GM19452 (cell line): ENCODE measurements around the gene MYO5A.
A peak's percentile ranks its signal among the peaks of the same experiment; 100 is the strongest.

Experiments
- ATAC-seq: cut with Tn5 transposase; IDR thresholded peaks from one replicate; pipeline ENCODE4 v1.9.1; 2021; ENCODE audit not compliant: unreplicated experiment

MYO5A gene

GRCh38 chr15:52263563-52264282, 265.0 kb downstream of the MYO5A start:
- ATAC-seq: no peak

GRCh38 chr15:52262364-52262763, 266.3 kb downstream of the MYO5A start:
- ATAC-seq: no peak

- peak; percentile 99 for ATAC-seq
These were observed 267.0 kb downstream of the MYO5A start for GRCh38 chr15:52261498-52262242.

- ATAC-seq: no peak
These were observed 267.7 kb downstream of the MYO5A start for GRCh38 chr15:52261026-52261425.

- no peak for ATAC-seq
These were observed 269.2 kb downstream of the MYO5A start for GRCh38 chr15:52259503-52259902.

- ATAC-seq: no peak
These were observed 270.2 kb downstream of the MYO5A start for GRCh38 chr15:52258461-52258860.

- ATAC-seq: no peak
These were observed 271.0 kb downstream of the MYO5A start for GRCh38 chr15:52257734-52258062.
